K562 (cell line): Measurements from ENCODE around the gene FRRS1L. TPM values are rescaled to one million over a fixed set of nuclear protein-coding genes. Genes with fewer than 3 reads are reported as not detected.

ENCODE experiments used
- ARHGAP35 ChIP-seq: fragments of 450-650 bp; IDR thresholded peaks from 2 replicates; pipeline ENCODE4 v1.6.1; 2018; ENCODE audit not compliant: partially characterized antibody
- ARNT ChIP-seq, 2 experiments: fragments of 450-650 bp; IDR thresholded peaks; 2 replicates each; pipeline ENCODE4 v1.6.1; 2016; ENCODE audit warnings: mild to moderate bottlenecking in 1 of 2
- HMG20B ChIP-seq: fragments of 250-450 bp; sonication (Bioruptor Pico); IDR thresholded peaks from 2 replicates; pipeline ENCODE4 v1.5.0; 2021; ENCODE audit warnings: mild to moderate bottlenecking
- HOXB6 ChIP-seq: fragments of 250-450 bp; sonication (Bioruptor Pico); IDR thresholded peaks from 2 replicates; pipeline ENCODE4 v1.5.1; 2022; ENCODE audit warnings: mild to moderate bottlenecking, borderline replicate concordance
- KLF16 ChIP-seq: IDR thresholded peaks from 2 replicates; pipeline ENCODE4 v1.6.1; 2016; ENCODE audit warnings: antibody characterized with exemption
- MAFK ChIP-seq: IDR thresholded peaks from 2 replicates; pipeline ENCODE4 v1.6.1; 2011; ENCODE audit warnings: low read length, improper control_type of control experiment
- NFE2 ChIP-seq: IDR thresholded peaks from 2 replicates; pipeline ENCODE4 v1.6.1; 2014; ENCODE audit warnings: antibody characterized with exemption, low read depth
- PYGO2 ChIP-seq: fragments of 450-650 bp; IDR thresholded peaks from 2 replicates; pipeline ENCODE4 v1.6.1; 2016; ENCODE audit warnings: mild to moderate bottlenecking, missing genetic modification characterization, moderate library complexity, missing compliant biosample characterization
- SMARCC2 ChIP-seq: fragments of 450-650 bp; IDR thresholded peaks from 2 replicates; pipeline ENCODE4 v1.6.1; 2017; ENCODE audit warnings: antibody characterized with exemption, moderate library complexity, mild to moderate bottlenecking, low read depth
- SMC3 ChIP-seq: conservative IDR thresholded peaks from 2 replicates; pipeline ENCODE4 v1.6.1; 2011; ENCODE audit warnings: low read depth, low read length, improper control_type of control experiment; ENCODE audit not compliant: insufficient read depth
- SPI1 ChIP-seq: IDR thresholded peaks from 2 replicates; pipeline ENCODE4 v1.6.1; 2011; ENCODE audit warnings: low read depth, low read length, control low read depth, borderline replicate concordance
- TGIF2 ChIP-seq: sonication (generic); formaldehyde crosslinking; IDR thresholded peaks from 2 replicates; pipeline ENCODE4 v1.8.1; 2022; ENCODE audit warnings: mild to moderate bottlenecking, missing genetic modification reagents, moderate library complexity
- ZEB2 ChIP-seq: fragments of 450-650 bp; IDR thresholded peaks from 2 replicates; pipeline ENCODE4 v1.6.1; 2016
- ZNF445 ChIP-seq: fragments of 250-450 bp; sonication (Bioruptor Pico); IDR thresholded peaks from 2 replicates; pipeline ENCODE4 v1.4.0; 2020; ENCODE audit warnings: low read depth, mild to moderate bottlenecking, moderate library complexity
- polyA plus RNA-seq, 8 experiments: library from polyadenylated mRNA; depleted of rRNA in 4 of 8; stranded (reverse) in 5 of 8; unstranded in 3 of 8; fragments of >200 nt; fragmentation: Nextera tagmentation in 2 of 8; fragmentation: Illumina TruSeq in 1 of 8; extraction: Ambion mirVana in 2 of 8; extraction: Trizol in 1 of 8; gene quantifications; 2 replicates each; pipeline versions ENCODE4 v1.2.1 to v1.2.3, GENCODE V29; 2011 to 2014; ENCODE audit warnings: inconsistent platforms in 1 of 8, missing spikeins in 1 of 8
- total RNA-seq, 7 experiments: library from RNA; depleted of rRNA in 6 of 7; stranded (reverse); fragments of >200 nt in 6 of 7; fragmentation: Illumina TruSeq in 2 of 7; extraction: Trizol in 2 of 7; gene quantifications; 2 replicates each; pipeline versions ENCODE4 v1.2.1 to v1.2.3, GENCODE V29; 2011 to 2021; ENCODE audit warnings: low replicate concordance in 1 of 7
- TF ChIP-seq, protein P1 (sequence below), 3 experiments: fragments of 200-800 bp in 1 of 3; fragments of 250-450 bp in 1 of 3; fragments of 450-650 bp in 1 of 3; sonication (Bioruptor Pico) in 1 of 3; sonication (Bioruptor generic) in 1 of 3; formaldehyde crosslinking in 1 of 3; IDR thresholded peaks; 2 replicates each; pipeline versions ENCODE4 v1.6.1 to v1.8.0; 2016 to 2022; ENCODE audit warnings: mild to moderate bottlenecking in 2 of 3, missing genetic modification characterization in 2 of 3, missing compliant biosample characterization in 1 of 3, moderate library complexity in 1 of 3
- TF ChIP-seq, protein P2 (sequence below): fragments of 150-350 bp; IDR thresholded peaks from 2 replicates; pipeline ENCODE4 v1.6.1; 2014; ENCODE audit warnings: low read depth, mild to moderate bottlenecking, low read length, borderline replicate concordance
- TF ChIP-seq, protein P3 (sequence below): IDR thresholded peaks from 3 replicates; pipeline ENCODE4 v1.6.1; 2011; ENCODE audit warnings: borderline replicate concordance, mild to moderate bottlenecking; ENCODE audit not compliant: insufficient read length, insufficient read depth
- TF ChIP-seq, protein P4 (sequence below): fragments of 450-650 bp; IDR thresholded peaks from 2 replicates; pipeline ENCODE4 v1.6.1; 2017; ENCODE audit warnings: antibody characterized with exemption

The FRRS1L gene
- total and polyA plus RNA-seq, 9 of the 15 experiments (the other 6 are each of a cell fraction or from before 2014, with no cell fraction given) = under 0.01 to 0.04 (median 0.03) TPM; not detected in 5

DNA sequence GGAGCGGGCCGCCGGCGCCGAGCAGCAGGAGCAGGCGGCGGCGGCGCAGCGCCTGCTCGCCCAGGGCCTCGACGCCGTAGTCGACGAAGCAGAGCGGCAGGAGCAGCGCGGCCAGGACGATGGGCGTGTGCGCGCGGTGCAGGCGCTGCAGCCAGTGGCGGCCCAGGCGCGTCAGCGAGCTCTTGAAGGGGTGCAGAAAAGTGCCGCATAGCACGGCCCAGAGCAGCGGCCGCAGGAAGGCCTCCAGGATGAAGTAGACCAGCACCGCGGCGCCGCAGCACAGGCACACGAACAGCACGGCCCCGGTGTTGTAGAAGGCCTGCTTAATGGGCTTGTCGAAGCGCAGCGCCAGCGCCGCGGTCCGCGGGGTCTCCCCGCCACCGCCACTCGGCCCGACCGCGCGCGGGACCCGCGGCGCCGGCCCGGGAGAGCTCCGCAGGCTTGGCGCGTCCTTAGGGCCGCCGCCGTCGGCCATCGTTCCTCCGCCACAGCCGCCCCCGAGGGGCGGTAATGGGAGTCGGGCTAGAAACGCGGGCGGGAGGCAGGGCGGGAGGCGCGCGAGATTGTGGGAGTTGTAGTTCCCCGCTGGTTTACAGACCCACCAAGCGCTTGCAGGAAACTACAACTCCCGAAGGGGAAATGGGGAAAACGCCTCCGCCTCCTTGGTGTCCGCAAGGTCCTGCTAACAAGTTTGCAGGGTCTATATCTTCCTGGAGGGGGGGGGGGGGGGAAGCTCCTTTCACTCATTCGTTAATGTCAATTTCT is 47.4 kb downstream of the FRRS1L start, which contains the start of gene TMEM245 (continued):
- TF ChIP-seq, protein P1, sequence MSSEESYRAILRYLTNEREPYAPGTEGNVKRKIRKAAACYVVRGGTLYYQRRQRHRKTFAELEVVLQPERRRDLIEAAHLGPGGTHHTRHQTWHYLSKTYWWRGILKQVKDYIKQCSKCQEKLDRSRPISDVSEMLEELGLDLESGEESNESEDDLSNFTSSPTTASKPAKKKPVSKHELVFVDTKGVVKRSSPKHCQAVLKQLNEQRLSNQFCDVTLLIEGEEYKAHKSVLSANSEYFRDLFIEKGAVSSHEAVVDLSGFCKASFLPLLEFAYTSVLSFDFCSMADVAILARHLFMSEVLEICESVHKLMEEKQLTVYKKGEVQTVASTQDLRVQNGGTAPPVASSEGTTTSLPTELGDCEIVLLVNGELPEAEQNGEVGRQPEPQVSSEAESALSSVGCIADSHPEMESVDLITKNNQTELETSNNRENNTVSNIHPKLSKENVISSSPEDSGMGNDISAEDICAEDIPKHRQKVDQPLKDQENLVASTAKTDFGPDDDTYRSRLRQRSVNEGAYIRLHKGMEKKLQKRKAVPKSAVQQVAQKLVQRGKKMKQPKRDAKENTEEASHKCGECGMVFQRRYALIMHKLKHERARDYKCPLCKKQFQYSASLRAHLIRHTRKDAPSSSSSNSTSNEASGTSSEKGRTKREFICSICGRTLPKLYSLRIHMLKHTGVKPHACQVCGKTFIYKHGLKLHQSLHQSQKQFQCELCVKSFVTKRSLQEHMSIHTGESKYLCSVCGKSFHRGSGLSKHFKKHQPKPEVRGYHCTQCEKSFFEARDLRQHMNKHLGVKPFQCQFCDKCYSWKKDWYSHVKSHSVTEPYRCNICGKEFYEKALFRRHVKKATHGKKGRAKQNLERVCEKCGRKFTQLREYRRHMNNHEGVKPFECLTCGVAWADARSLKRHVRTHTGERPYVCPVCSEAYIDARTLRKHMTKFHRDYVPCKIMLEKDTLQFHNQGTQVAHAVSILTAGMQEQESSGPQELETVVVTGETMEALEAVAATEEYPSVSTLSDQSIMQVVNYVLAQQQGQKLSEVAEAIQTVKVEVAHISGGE (CRISPR knock-in tag; IDR thresholded peaks at IDR 0.05) = peak in 1 of 3 experiments; percentile 85; a peak in 2 of 6 replicates
- TF ChIP-seq, protein P2, sequence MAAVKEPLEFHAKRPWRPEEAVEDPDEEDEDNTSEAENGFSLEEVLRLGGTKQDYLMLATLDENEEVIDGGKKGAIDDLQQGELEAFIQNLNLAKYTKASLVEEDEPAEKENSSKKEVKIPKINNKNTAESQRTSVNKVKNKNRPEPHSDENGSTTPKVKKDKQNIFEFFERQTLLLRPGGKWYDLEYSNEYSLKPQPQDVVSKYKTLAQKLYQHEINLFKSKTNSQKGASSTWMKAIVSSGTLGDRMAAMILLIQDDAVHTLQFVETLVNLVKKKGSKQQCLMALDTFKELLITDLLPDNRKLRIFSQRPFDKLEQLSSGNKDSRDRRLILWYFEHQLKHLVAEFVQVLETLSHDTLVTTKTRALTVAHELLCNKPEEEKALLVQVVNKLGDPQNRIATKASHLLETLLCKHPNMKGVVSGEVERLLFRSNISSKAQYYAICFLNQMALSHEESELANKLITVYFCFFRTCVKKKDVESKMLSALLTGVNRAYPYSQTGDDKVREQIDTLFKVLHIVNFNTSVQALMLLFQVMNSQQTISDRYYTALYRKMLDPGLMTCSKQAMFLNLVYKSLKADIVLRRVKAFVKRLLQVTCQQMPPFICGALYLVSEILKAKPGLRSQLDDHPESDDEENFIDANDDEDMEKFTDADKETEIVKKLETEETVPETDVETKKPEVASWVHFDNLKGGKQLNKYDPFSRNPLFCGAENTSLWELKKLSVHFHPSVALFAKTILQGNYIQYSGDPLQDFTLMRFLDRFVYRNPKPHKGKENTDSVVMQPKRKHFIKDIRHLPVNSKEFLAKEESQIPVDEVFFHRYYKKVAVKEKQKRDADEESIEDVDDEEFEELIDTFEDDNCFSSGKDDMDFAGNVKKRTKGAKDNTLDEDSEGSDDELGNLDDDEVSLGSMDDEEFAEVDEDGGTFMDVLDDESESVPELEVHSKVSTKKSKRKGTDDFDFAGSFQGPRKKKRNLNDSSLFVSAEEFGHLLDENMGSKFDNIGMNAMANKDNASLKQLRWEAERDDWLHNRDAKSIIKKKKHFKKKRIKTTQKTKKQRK = no peak
- TF ChIP-seq NFE2 = no peak
- TF ChIP-seq ZNF445 (CRISPR knock-in tag) = no peak
- TF ChIP-seq PYGO2 (tag) = no peak
- TF ChIP-seq SPI1 = no peak
- TF ChIP-seq HMG20B (CRISPR knock-in tag) = no peak
- TF ChIP-seq HOXB6 (CRISPR knock-in tag) = no peak
- TF ChIP-seq, protein P3, sequence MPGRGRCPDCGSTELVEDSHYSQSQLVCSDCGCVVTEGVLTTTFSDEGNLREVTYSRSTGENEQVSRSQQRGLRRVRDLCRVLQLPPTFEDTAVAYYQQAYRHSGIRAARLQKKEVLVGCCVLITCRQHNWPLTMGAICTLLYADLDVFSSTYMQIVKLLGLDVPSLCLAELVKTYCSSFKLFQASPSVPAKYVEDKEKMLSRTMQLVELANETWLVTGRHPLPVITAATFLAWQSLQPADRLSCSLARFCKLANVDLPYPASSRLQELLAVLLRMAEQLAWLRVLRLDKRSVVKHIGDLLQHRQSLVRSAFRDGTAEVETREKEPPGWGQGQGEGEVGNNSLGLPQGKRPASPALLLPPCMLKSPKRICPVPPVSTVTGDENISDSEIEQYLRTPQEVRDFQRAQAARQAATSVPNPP = no peak
- TF ChIP-seq SMC3 = no peak
- TF ChIP-seq, protein P4, sequence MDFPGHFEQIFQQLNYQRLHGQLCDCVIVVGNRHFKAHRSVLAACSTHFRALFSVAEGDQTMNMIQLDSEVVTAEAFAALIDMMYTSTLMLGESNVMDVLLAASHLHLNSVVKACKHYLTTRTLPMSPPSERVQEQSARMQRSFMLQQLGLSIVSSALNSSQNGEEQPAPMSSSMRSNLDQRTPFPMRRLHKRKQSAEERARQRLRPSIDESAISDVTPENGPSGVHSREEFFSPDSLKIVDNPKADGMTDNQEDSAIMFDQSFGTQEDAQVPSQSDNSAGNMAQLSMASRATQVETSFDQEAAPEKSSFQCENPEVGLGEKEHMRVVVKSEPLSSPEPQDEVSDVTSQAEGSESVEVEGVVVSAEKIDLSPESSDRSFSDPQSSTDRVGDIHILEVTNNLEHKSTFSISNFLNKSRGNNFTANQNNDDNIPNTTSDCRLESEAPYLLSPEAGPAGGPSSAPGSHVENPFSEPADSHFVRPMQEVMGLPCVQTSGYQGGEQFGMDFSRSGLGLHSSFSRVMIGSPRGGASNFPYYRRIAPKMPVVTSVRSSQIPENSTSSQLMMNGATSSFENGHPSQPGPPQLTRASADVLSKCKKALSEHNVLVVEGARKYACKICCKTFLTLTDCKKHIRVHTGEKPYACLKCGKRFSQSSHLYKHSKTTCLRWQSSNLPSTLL = no peak
- TF ChIP-seq MAFK = no peak
- TF ChIP-seq ARHGAP35 = peak; percentile 81
- no peak for TF ChIP-seq ZEB2
- TF ChIP-seq SMARCC2 = no peak; the same call in 1 of the 2 replicates
- TF ChIP-seq TGIF2 = peak; percentile 69; the same call in 1 of the 2 replicates
- TF ChIP-seq ARNT (IDR thresholded peaks at IDR 0.05) = no peak
- TF ChIP-seq KLF16 = no peak
